Heart left ventricle (tissue), 13 donors: ENCODE results near the gene IFI44L.

Experiments
- POLR2A ChIP-seq, 2 donors: fragments of 450-650 bp; IDR thresholded peaks; one replicate each; pipeline ENCODE4 v1.6.1; 2017; ENCODE audit warnings: antibody characterized with exemption in 2 of 2, mild to moderate bottlenecking in 2 of 2, moderate library complexity in 2 of 2
- TF ChIP-seq, protein P1 (sequence below), 12 donors: fragments of 200-600 bp; sonication (generic) in 4 of 12; IDR thresholded peaks; one replicate each; pipeline versions ENCODE4 v1.5.0 to v1.8.0; 2018 to 2022; ENCODE audit warnings: antibody characterized with exemption in 12 of 12, mild to moderate bottlenecking in 5 of 12
- donor health status: ischemic (EF 13 %, LVEDD 7.1; RV severe dilation, severe dysfunction).
- donor health status: DM: no; HTN: yes; CAD: no.
- donor health status: DM: no; HTN: no; CAD: no.
- donor health status: ischemic (EF 25% LVEDD 6.9; RV normal size, moderate dysfunction).
- donor health status: ischemic (EF 25% LVEDD 5.7; RV mildly dilated, moderate dysfunction).
- donor health status: ischemic (EF 35%, LVEDD 5.7; RV mildly dilated, moderate dysfunction).
- donor health status: nonischemic (EF 11% LVEDD 7.7; RV severe dilation, severe dysfunction).
- donor health status: DM: yes; HTN: yes; CAD: no.
- donor health status: PGD.
- donor health status: ischemic (EF 29% LVEDD 5.4; RV normal size, mild dysfunction).
- donor health status: nonischemic (EF 23%, LVEDD 6.1; RV moderate dilation, normal function).

- TF ChIP-seq, protein P1, sequence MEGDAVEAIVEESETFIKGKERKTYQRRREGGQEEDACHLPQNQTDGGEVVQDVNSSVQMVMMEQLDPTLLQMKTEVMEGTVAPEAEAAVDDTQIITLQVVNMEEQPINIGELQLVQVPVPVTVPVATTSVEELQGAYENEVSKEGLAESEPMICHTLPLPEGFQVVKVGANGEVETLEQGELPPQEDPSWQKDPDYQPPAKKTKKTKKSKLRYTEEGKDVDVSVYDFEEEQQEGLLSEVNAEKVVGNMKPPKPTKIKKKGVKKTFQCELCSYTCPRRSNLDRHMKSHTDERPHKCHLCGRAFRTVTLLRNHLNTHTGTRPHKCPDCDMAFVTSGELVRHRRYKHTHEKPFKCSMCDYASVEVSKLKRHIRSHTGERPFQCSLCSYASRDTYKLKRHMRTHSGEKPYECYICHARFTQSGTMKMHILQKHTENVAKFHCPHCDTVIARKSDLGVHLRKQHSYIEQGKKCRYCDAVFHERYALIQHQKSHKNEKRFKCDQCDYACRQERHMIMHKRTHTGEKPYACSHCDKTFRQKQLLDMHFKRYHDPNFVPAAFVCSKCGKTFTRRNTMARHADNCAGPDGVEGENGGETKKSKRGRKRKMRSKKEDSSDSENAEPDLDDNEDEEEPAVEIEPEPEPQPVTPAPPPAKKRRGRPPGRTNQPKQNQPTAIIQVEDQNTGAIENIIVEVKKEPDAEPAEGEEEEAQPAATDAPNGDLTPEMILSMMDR (IDR thresholded peaks at IDR 0.05) = no peak
- TF ChIP-seq POLR2A (IDR thresholded peaks at IDR 0.05) = no peak
These were observed 7.1 kb downstream of the IFI44L start for GRCh38 chr1:78627321-78627720.
